ENCODE measurements around the gene NRF1. TPM values are rescaled to one million over a fixed set of nuclear protein-coding genes. Genes with fewer than 3 reads are reported as not detected.

NRF1 gene
- total RNA-seq, 1 donor from 2014 or later = 12.9 TPM

DNA sequence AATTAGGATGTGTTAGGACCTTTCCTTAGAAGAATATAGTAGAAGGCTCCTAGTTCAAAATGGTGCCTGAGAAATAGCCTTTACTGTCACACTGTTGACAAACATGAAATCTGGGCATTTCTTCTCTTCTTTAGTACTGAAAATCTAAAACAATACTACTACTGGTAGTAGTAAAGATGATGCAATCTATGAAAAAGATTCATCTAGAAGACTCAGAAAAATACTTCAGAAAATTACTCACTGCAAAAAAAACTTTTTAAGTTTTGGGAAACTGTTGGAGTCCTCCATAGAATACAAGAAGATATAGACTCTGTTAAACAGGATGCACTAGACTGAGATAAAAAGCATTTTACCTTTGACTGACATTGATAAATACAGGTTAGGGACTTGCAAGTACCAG lies 67.1 kb downstream of the NRF1 start:
- DNase-seq (ENCODE audit: low read depth in 2 of 2) = no peak

DNA sequence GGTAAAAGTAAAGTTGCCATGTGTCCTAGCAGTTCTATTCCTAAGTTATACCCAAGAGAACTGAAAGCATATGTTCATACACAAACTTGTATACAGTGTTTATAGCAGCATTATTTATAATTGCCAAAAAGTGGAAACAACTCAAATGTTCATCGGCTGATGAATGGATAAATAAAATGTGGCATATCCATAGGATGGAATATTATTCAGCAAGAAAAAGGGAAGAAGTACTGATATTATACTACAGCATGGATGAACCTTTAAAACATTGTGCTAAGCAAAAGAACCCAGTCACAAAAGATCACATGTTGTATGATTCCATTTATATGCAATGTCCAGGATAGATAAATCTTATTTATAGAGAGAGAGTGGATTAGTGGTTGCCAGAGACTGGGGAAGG lies 68.9 kb downstream of the NRF1 start:
- DNase-seq (ENCODE audit: low read depth in 2 of 2) = no peak

GRCh38 chr7:129684777-129685176 lies 73.3 kb downstream of the NRF1 start:
- DNase-seq (ENCODE audit: low read depth in 2 of 2) = peak; percentile 85 to 93

DNA sequence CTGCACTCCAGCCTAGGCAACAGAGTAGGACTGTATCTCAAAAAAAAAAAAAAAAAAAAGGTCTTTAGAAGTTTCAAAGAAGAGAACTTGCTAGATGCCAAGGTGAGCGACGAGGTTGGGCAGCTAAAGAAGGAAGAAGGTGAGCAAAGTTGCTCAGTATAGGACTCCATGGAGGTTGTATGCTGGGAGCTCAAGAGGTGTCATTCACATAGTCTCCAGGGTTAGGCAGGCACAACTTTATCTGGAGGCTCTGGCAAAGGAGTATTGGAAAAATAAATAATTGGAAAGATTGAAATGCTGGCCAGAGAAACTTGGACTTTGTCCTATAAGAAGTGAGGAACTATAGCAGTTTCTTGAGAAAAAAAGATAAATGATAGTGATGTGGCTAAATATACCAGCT lies 74.5 kb downstream of the NRF1 start:
- DNase-seq (ENCODE audit: low read depth in 2 of 2) = no peak

- no peak for DNase-seq (ENCODE audit: low read depth in 2 of 2)
Observed at GRCh38 chr7:129688503-129689222, 77.1 kb downstream of the NRF1 start.

GRCh38 chr7:129689995-129690581 lies 78.6 kb downstream of the NRF1 start:
- DNase-seq (ENCODE audit: low read depth in 2 of 2) = no peak

GRCh38 chr7:129690701-129691100 lies 79.2 kb downstream of the NRF1 start:
- peak in 1 of 2 donors; percentile 25 for DNase-seq (ENCODE audit: low read depth in 2 of 2)

- no peak for DNase-seq (ENCODE audit: low read depth in 2 of 2)
Observed at GRCh38 chr7:129698516-129699418, 87.2 kb downstream of the NRF1 start.

GRCh38 chr7:129702316-129702715 lies 90.8 kb downstream of the NRF1 start:
- peak in 1 of 2 donors; percentile 36 for DNase-seq (ENCODE audit: low read depth in 2 of 2)

DNA sequence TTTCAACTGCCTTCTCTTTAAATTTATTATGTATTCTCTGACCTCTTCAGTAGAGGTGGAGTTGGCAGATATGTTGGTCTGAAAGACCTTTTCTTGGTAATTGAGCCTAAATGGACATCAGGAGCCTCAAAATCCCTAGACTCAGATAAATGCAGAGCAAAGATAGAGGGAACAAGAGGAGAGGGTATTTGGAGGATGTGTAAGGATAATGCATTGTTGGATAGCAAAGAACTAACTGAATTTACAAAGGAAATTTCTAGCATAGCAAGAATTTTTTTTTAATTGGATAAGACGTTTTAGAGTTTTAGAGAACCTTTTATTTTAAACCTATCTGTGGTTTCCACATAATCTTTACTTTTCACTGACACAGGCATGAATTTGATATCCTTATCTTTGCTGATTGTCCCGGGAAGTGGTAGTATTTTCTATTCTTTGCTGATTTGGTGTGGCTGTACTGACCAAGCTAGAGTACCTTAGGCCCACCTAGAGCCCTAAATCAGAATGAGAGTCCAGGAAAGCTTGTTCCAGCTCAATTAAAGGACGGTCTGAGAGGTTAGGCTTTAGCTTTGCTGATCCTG lies 91.3 kb downstream of the NRF1 start:
- DNase-seq (ENCODE audit: low read depth in 2 of 2) = no peak

GRCh38 chr7:129703751-129704150 lies 92.2 kb downstream of the NRF1 start:
- DNase-seq (ENCODE audit: low read depth in 2 of 2) = no peak

- no peak for DNase-seq (ENCODE audit: low read depth in 2 of 2)
Observed at GRCh38 chr7:129707910-129708499, 96.5 kb downstream of the NRF1 start.

GRCh38 chr7:129713544-129713943 lies 102.0 kb downstream of the NRF1 start:
- no peak for DNase-seq (ENCODE audit: low read depth in 2 of 2)

GRCh38 chr7:129714514-129715063 lies 103.1 kb downstream of the NRF1 start:
- no peak for DNase-seq (ENCODE audit: low read depth in 2 of 2)

- no peak for DNase-seq (ENCODE audit: low read depth in 2 of 2)
Observed at GRCh38 chr7:129719980-129720732, 108.6 kb downstream of the NRF1 start.

DNA sequence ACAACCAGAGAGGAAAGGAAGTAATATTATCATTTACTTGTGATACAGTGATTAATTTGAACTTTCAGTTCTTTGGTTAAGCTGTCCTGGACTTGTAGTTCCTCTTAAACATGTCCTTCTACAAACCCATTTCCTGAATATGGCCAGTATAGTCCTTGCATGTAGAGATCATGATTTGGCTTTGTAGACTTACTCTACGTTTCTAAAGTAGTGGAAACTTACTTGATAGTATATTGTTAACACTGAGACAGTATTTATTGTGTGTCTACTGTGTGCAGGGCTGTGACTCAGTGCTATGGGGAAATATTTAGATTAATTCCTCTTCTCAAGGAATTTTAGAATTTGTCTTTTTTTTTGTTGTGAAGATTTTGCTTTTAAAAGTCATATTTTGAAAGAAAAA lies 109.5 kb downstream of the NRF1 start:
- DNase-seq (ENCODE audit: low read depth in 2 of 2) = no peak

- DNase-seq (ENCODE audit: low read depth in 2 of 2) = no peak
Observed at GRCh38 chr7:129723679-129724078, 112.2 kb downstream of the NRF1 start.

DNA sequence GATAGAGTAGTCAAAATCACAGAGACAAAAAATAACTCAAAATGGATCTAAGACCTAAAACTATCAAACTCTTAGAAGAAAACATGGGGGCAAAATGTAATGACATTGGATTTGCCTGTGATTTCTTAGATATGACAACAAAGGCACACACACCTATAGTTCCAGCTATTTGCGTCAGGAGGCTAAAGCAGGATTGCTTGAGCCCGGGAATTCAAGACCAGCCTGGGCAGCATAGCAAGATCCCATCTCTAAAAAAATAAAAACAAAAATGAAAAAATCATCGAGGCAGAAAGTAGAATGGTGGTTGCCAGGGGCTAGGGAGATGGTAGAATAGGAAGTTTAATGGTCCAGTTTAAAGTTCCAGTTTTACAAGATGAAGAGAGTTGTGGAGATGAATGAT lies 113.3 kb downstream of the NRF1 start:
- DNase-seq (ENCODE audit: low read depth in 2 of 2) = no peak

- no peak for DNase-seq (ENCODE audit: low read depth in 2 of 2)
Observed at GRCh38 chr7:129728875-129729467, 117.5 kb downstream of the NRF1 start.

- no peak for DNase-seq (ENCODE audit: low read depth in 2 of 2)
Observed at GRCh38 chr7:129729511-129729910, 118.0 kb downstream of the NRF1 start.
